Thymus (tissue), 11 donors: ENCODE data around the gene CTNNBIP1. TPM values are rescaled to one million over a fixed set of nuclear protein-coding genes. Genes with fewer than 3 reads are reported as not detected.
A peak's percentile ranks its signal among the peaks of the same experiment; 100 is the strongest.
"Not testable (repeated sequence)": the region's sequence is repeated elsewhere in the genome, so short reads cannot be mapped to it uniquely, and the experiment has no call there.

Experiments used
- DNase-seq, 9 donors: peaks; one replicate each; pipeline ENCODE4 v3.0.0-alpha.2; 2013; ENCODE audit warnings: low spot score in 9 of 9, low read depth in 6 of 9, missing footprints in 1 of 9
- H3K27ac ChIP-seq, 2 donors: one replicate each; pipeline ENCODE4 v1.5.1; 2013; ENCODE audit warnings: control low read depth in 1 of 2, low read depth in 1 of 2, low read length in 1 of 2, mild to moderate bottlenecking in 1 of 2, moderate library complexity in 1 of 2
- H3K27me3 ChIP-seq, 2 donors: one replicate each; pipeline ENCODE4 v1.5.1; 2013; ENCODE audit warnings: low read length in 1 of 2; ENCODE audit not compliant: control insufficient read depth in 2 of 2, insufficient read depth in 1 of 2
- H3K36me3 ChIP-seq, 2 donors: one replicate each; pipeline ENCODE4 v1.5.1; 2013; ENCODE audit warnings: low read length in 1 of 2, mild to moderate bottlenecking in 1 of 2, moderate library complexity in 1 of 2; ENCODE audit not compliant: control insufficient read depth in 2 of 2, insufficient read depth in 2 of 2
- H3K4me1 ChIP-seq, 2 donors: one replicate each; pipeline ENCODE4 v1.5.1; 2013; ENCODE audit warnings: low read length in 2 of 2; ENCODE audit not compliant: control insufficient read depth in 2 of 2, insufficient read depth in 2 of 2
- H3K4me3 ChIP-seq, 2 donors: one replicate each; pipeline ENCODE4 v1.5.1; 2013; ENCODE audit warnings: low read length in 2 of 2, control low read depth in 1 of 2, mild to moderate bottlenecking in 1 of 2
- H3K9me3 ChIP-seq, 2 donors: one replicate each; pipeline ENCODE4 v1.5.1; 2013; ENCODE audit warnings: low read length in 1 of 2, mild to moderate bottlenecking in 1 of 2; ENCODE audit not compliant: control insufficient read depth in 2 of 2, insufficient read depth in 1 of 2
- WGBS: extraction: QIAGEN DNeasy Blood & Tissue Kit; methylation state at CpG from one replicate; pipeline ENCODE4 v1.1.7; 2013; 5-methylcytosine and 5-hydroxymethylcytosine counted together
- polyA plus RNA-seq: library from polyadenylated mRNA; stranded (reverse); fragments of 200-250 nt; gene quantifications from one replicate; pipeline ENCODE4 v1.2.3, GENCODE V29; 2013
- total RNA-seq: library from RNA; stranded (reverse); fragments of 120-200 nt; gene quantifications from one replicate; pipeline ENCODE4 v1.2.4, GENCODE V29; 2013
- donor health status: healthy.

Gene CTNNBIP1
- total and polyA plus RNA-seq, 2 donors, result 16.7 to 18.5 TPM

DNA sequence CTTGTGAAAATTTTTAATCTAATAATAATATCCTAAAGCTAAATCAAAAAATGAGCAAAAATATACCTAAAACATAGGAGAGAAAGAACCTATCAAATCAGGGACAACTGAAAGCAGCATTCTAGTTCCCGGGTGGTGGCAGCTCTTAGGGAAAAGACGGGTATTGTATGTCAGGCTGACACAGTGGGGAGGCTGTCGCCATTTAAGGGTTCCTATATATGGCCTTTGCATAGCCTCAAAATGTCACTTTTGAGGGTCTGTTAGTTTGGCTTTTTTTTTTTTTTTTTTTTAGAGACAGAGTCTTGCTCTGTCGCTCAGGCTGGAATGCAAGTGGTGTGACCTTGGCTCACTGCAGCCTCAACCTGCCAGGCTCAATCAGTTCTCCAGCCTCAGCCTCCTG lies 92.3 kb downstream of the CTNNBIP1 start:
- Histone ChIP-seq H3K27ac (no peak overlapping the region), H3K4me3 (no peak overlapping the region), H3K27me3 (no peaks in the 10 kb centered on the region), H3K36me3 (peaks cover 0 to 3% of the 10 kb centered on the region in 2 donors), H3K4me1 (peaks cover 0 to 6% of the 10 kb centered on the region in 2 donors), H3K9me3 (no peaks in the 10 kb centered on the region)
- WGBS, result 99% methylated on average over 4 of the region's 4 CpGs
- DNase-seq, result no peak

DNA sequence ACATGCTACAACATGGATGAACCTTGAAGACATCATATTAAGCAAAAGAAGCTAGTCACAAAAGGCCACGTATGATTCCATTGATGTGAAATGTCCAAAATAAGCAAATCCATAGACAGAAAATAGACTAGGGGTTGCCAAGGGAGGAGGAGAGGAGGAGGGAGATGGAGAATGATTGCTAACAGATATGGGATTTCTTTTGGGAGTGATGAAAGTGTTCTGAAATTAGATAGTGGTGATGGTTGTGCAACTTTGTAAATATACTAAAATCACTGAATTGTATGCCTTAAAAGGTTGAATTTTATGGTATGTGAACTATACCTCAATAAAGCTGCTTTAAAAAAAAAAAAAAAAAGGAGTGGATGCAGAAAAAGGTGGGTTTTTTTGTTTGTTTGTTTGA lies 93.9 kb downstream of the CTNNBIP1 start:
- Histone ChIP-seq H3K36me3 (peaks cover 0 to 3% of the 10 kb centered on the region in 2 donors), H3K4me3 (no peak overlapping the region), H3K27ac (no peak overlapping the region), H3K4me1 (no peaks in the 10 kb centered on the region), H3K9me3 (no peaks in the 10 kb centered on the region), H3K27me3 (no peaks in the 10 kb centered on the region)
- no peak for DNase-seq
- WGBS, result 99% methylated on average over 1 of the region's 1 CpG

DNA sequence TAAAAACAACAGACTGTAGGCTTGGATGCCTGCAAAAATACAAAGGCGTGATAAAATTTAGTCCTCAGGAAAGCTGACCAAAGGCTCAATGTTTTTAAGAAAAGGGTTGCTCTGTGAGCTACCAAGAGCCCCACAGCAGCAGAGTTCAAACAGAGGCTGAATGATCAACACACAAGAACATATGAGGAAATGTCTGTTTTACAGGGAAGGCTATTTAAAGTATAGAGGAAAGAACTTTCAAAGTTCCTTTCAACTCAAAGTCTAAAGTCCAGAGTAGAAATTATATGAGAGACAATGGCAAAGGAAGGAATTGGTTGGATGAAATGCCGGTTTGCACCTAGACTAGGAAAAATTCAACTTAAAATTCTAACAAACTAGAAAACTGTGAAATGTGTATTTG lies 94.9 kb downstream of the CTNNBIP1 start:
- H3K4me1 ChIP-seq, result no peaks in the 10 kb centered on the region
- H3K4me3 ChIP-seq, result no peak overlapping the region
- DNase-seq, result no peak
- H3K9me3 ChIP-seq, result no peaks in the 10 kb centered on the region
- WGBS, result 81% methylated on average over 2 of the region's 2 CpGs
- H3K27me3 ChIP-seq, result no peaks in the 10 kb centered on the region
- no peak overlapping the region for H3K27ac ChIP-seq
- no peaks in the 10 kb centered on the region for H3K36me3 ChIP-seq

DNA sequence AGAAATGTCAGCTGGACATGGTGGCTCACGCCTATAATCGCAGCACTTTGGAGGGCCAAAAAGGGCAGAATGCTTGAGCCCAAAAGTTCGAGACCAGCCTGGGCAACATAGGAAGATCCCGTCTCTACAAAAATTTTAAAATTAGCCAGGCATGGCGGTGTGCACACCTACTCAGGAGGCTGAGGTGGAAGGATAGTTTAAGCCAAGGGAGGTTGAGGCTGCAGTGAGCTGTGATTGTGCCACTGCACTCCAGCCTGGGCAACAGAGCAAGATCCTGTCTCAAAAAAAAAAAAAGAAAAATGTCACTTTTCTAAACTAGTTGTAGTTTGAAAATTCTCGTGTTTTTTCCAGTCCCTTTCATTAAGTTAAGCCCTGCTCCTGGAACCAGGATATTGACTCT lies 95.5 kb downstream of the CTNNBIP1 start:
- H3K27ac ChIP-seq, result no peak overlapping the region
- no peaks in the 10 kb centered on the region for H3K4me1 ChIP-seq
- H3K27me3 ChIP-seq, result no peaks in the 10 kb centered on the region
- no peaks in the 10 kb centered on the region for H3K36me3 ChIP-seq
- no peak for DNase-seq
- no peaks in the 10 kb centered on the region for H3K9me3 ChIP-seq
- H3K4me3 ChIP-seq, result no peak overlapping the region
- 98% methylated on average over 6 of the region's 6 CpGs for WGBS

DNA sequence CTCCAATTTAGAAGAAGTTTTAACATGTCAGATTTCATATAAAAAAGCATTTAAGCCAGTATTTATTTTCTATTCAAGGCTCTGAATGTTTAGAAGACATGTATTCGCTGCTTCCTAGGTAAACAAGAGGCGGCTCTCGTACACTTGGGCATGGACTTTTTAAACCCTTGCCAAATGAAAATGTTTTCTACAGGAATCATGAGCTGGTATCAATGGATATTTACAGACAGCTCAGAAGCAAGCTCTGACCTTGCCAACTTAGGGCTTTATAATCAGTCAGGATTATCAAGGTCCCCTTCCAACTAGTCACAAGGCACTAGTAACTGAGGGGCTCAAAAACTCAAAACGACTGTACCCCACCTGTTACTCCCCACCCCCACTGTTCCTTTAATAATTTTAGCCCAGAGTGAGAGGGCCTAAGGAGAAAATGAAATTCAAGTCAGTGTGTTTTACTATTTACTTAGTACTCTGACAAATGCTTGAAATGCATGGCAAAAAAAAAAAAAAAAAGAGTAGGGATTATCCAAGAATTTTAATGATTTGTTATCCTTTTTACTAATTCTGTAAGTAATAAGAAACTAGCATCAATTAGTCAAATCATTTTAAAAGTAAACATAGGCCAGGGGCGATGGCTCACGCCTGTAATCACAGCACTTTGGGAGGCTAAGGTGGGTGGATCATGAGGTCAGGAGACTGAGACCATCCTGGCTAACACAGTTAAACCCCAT lies 98.7 kb downstream of the CTNNBIP1 start:
- no peak for DNase-seq
- H3K36me3 ChIP-seq, result peaks cover 3 to 7% of the 10 kb centered on the region in 2 donors
- H3K9me3 ChIP-seq, result no peaks in the 10 kb centered on the region
- H3K27ac ChIP-seq, result no peak overlapping the region
- no peak overlapping the region for H3K4me3 ChIP-seq
- H3K4me1 ChIP-seq, result peaks cover 3 to 15% of the 10 kb centered on the region in 2 donors
- H3K27me3 ChIP-seq, result no peaks in the 10 kb centered on the region
- 96% methylated on average over 6 of the region's 6 CpGs for WGBS

DNA sequence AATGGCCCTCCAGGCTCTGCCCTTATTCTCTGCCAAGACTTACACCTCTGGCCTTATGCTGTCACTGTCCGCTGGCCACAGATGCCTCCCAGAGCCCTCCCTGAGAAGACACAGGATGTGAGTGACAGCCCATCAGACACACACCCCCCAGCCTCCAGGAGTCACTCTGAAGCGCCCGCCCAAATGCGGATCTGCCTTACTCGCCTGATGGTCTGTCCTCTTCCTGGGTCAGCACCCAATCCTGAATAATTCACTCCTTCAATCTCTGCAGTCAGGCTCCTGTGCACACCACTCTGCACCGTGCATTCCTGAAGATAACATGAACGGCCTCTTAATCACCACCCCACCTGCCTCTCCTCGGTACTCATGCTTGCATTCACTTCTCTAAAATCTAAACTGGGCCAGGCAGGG lies 101.0 kb downstream of the CTNNBIP1 start:
- WGBS, result 90% methylated on average over 8 of the region's 8 CpGs

DNA sequence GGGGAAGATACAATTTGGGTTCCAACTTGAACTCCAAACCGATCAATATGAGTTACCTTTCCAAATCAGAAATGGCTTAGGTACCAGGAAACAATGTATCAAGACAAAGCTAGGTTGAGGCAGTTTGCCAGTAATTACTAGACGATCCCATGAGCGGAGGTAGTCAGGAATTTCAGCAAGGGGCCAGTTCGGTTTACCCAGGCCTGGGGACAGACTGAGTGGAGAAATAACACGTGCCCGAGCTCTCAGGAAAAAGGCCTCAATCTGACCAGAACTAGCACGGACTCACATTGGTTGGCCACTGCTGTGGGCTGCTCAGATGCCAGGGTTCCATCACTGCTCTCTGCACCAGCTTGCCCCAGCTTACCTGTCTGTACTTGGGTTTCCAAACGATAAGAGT lies 101.6 kb downstream of the CTNNBIP1 start:
- Histone ChIP-seq H3K9me3 (no peaks in the 10 kb centered on the region), H3K36me3 (peaks cover 3 to 7% of the 10 kb centered on the region in 2 donors), H3K27ac (no peak overlapping the region), H3K27me3 (no peaks in the 10 kb centered on the region), H3K4me3 (no peak overlapping the region), H3K4me1 (peaks cover 3 to 15% of the 10 kb centered on the region in 2 donors)
- 96% methylated on average over 8 of the region's 8 CpGs for WGBS
- DNase-seq, result no peak

More for the DNA sequence above, 101.0 kb downstream of the CTNNBIP1 start:
- Histone ChIP-seq H3K9me3 (no peaks in the 10 kb centered on the region), H3K4me1 (peaks cover 3 to 15% of the 10 kb centered on the region in 2 donors), H3K27ac (no peak overlapping the region), H3K27me3 (no peaks in the 10 kb centered on the region), H3K4me3 (no peak overlapping the region), H3K36me3 (peaks cover 3 to 7% of the 10 kb centered on the region in 2 donors)
- DNase-seq, result no peak

DNA sequence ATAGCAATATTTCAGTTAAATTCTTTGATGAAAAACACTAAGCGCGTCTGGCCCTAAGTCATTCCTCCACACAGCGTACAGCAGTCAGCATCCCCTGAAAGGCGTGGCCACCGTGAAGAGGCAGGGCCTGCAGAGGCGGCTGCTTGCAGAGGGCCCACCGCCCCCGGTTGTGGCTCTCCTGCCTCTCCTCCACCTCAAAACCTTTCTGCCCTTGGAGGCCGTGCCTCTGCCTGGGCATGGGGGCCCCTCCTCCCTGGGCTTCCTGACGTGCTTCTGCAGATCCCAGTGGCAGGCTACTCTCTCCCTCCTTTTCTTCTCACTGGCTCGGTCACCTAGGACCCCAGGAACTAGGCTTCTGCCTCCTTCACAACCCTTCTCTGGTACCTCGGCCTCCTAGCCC lies 102.5 kb downstream of the CTNNBIP1 start:
- Histone ChIP-seq H3K4me3 (no peak overlapping the region), H3K36me3 (peaks cover 3 to 7% of the 10 kb centered on the region in 2 donors), H3K27ac (no peak overlapping the region), H3K9me3 (no peaks in the 10 kb centered on the region), H3K4me1 (peaks cover 3 to 15% of the 10 kb centered on the region in 2 donors), H3K27me3 (no peaks in the 10 kb centered on the region)
- peak in 1 of 9 donors; percentile 26 for DNase-seq
- WGBS, result 76% methylated on average over 12 of the region's 12 CpGs

DNA sequence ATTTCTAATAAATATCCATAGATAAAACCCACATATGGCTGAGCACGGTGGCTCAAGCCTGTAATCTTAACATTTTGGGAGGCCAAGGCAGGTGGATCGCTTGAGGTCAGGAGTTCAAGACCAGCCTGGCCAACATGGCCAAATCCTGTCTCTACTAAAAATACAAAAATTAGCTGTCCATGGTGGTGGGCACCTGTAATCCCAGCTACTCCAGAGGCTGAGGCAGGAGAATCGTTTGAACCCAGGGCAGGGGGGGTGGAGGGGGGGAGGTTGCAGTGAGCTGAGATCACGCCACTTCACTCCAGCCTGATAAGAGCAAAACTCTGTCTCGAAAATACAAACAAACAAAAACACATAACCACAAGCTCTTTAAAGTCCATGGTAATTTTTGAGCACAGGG lies 104.1 kb downstream of the CTNNBIP1 start:
- not testable (repeated sequence) for H3K27ac ChIP-seq, DNase-seq

More for the DNA sequence above, 104.1 kb downstream of the CTNNBIP1 start:
- not testable (repeated sequence) for H3K9me3 ChIP-seq, H3K36me3 ChIP-seq, H3K4me3 ChIP-seq, H3K27me3 ChIP-seq
- H3K4me1 ChIP-seq, result peaks cover 3 to 15% of the 10 kb centered on the region in 2 donors
- WGBS, result 96% methylated on average over 5 of the region's 5 CpGs
